Measurements from ENCODE around the gene KNDC1. TPM values are rescaled to one million over a fixed set of nuclear protein-coding genes. Genes with fewer than 3 reads are reported as not detected.

KNDC1 gene
- total RNA-seq, 1 donor from 2014 or later, result 0.09 TPM

DNA sequence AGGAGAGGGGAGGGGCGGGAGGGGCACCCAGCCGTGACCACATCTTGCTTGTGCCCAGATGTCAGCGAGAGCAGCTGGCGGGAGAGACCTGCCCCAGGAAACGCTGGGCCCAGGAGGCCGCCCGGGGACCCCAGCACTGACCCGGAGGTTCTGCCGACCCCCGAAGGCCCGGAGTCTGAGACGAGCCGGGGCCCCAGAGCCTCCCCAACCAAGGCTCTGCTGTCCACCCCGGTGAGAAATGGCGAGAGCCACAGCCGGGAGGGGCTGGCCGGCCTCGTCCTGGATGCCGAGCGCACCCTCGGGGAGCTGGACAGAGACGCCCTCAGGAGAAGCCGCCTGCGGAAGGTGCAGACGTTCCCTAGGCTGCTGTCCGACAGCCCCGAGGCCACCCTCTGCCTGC lies 25.9 kb downstream of the KNDC1 start:
- Mint-ChIP-seq H3K9me3 (no peaks in the 10 kb centered on the region), H3K27ac (no peak overlapping the region), H3K4me3 (no peak overlapping the region), H3K36me3 (ENCODE audit: low read depth) (no peaks in the 10 kb centered on the region), H3K4me1 (no peaks in the 10 kb centered on the region), H3K27me3 (peaks cover 2% of the 10 kb centered on the region)
- DNase-seq (no peak), ATAC-seq (ENCODE audit: low read depth) (no peak)
- TF ChIP-seq, protein P1, sequence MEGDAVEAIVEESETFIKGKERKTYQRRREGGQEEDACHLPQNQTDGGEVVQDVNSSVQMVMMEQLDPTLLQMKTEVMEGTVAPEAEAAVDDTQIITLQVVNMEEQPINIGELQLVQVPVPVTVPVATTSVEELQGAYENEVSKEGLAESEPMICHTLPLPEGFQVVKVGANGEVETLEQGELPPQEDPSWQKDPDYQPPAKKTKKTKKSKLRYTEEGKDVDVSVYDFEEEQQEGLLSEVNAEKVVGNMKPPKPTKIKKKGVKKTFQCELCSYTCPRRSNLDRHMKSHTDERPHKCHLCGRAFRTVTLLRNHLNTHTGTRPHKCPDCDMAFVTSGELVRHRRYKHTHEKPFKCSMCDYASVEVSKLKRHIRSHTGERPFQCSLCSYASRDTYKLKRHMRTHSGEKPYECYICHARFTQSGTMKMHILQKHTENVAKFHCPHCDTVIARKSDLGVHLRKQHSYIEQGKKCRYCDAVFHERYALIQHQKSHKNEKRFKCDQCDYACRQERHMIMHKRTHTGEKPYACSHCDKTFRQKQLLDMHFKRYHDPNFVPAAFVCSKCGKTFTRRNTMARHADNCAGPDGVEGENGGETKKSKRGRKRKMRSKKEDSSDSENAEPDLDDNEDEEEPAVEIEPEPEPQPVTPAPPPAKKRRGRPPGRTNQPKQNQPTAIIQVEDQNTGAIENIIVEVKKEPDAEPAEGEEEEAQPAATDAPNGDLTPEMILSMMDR (IDR thresholded peaks at IDR 0.05), result no peak
- intact Hi-C loops (cut with micrococcal nuclease), result no loop called here
- POLR2A ChIA-PET, result no interaction called here
- CTCF ChIA-PET, result no interaction called here

DNA sequence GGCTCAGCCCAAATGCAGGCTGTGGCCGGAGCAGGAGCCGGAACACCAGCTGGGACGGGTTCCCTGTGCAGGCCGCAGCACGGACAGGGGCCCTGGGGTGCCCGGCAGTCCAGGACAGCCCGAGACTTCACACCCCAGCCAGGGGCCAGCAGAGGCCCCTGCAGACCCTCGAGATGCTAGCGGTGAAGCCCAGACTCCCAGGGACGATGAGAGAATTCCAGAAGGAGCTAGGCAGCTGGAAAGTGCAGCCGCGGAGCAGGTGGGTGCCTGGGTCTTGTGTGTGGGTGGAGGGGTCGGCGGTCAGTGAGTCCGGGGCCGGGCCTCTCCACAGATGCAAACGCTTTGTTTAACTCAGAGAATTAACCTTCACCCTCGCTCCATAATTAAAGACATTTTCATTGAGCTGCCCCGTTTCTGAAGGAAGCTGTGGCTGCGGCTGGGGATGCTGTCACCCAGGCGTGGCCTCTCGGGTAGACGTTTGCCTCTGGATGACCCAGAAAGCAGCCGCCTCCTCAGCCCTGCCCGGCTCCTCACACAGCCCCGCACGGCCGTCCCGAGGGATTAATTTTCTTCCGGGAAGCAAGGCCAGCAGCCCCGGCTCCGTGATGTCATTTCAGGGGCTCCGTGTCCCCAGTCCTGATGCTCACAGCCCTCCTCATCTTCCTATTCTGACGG lies 26.5 kb downstream of the KNDC1 start:
- Mint-ChIP-seq H3K9me3 (no peaks in the 10 kb centered on the region), H3K27ac (no peak overlapping the region), H3K4me3 (no peak overlapping the region), H3K27me3 (peaks cover 2% of the 10 kb centered on the region), H3K36me3 (ENCODE audit: low read depth) (no peaks in the 10 kb centered on the region), H3K4me1 (no peaks in the 10 kb centered on the region)
- DNase-seq, result no peak
- ChIA-PET POLR2A (no interaction called here), CTCF (no interaction called here)
- intact Hi-C loops (cut with micrococcal nuclease), result no loop called here
- TF ChIP-seq, protein P1 (IDR thresholded peaks at IDR 0.05), result no peak
- no peak for ATAC-seq (ENCODE audit: low read depth)

DNA sequence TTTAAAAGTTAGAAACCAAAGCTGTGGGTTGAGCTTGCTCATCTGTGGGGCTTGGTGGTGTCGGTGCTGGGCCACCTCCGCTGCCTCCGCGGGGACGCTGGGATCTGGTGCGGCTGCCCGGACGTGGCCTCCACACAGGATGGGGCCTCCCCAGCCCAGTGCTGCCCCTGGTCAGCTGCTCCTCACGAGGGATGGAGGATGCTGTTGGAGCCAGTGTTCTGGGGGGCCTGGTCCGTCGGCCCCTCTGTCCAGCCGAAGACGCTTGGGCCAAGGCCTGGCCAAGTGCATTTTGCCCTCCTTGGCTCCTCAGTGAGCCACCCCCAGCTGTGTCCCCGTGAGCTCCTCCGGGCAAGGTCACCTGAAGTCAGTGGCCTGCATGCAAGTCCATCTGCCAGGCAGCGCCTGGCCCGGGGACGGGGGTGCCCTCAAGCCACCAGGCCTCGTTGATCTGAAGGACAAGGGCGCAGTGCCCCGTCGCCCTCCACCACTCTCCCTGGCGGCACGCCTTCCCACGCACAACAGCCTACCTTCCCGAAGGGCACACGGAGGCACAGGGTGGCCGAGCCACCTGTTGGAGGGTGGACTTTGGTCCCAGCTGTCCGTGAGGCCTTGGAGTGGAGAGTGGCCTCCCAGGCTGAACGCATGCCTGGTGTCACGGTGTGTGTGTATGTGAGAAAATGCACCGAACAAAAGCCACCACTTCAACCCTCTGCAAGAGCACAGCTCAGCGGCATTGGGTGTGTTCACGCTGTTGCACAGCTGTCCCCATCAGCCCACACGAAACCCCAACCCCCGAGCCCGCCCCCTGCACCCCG lies 27.3 kb downstream of the KNDC1 start:
- Mint-ChIP-seq H3K36me3 (ENCODE audit: low read depth) (no peaks in the 10 kb centered on the region), H3K9me3 (peaks cover 3% of the 10 kb centered on the region), H3K4me3 (no peak overlapping the region), H3K27me3 (peaks cover 2% of the 10 kb centered on the region), H3K27ac (no peak overlapping the region), H3K4me1 (no peaks in the 10 kb centered on the region)
- no peak for DNase-seq
- ChIA-PET POLR2A (no interaction called here), CTCF (no interaction called here)
- TF ChIP-seq, protein P1 (IDR thresholded peaks at IDR 0.05), result no peak
- intact Hi-C loops (cut with micrococcal nuclease), result no loop called here
- ATAC-seq (ENCODE audit: low read depth), result no peak

DNA sequence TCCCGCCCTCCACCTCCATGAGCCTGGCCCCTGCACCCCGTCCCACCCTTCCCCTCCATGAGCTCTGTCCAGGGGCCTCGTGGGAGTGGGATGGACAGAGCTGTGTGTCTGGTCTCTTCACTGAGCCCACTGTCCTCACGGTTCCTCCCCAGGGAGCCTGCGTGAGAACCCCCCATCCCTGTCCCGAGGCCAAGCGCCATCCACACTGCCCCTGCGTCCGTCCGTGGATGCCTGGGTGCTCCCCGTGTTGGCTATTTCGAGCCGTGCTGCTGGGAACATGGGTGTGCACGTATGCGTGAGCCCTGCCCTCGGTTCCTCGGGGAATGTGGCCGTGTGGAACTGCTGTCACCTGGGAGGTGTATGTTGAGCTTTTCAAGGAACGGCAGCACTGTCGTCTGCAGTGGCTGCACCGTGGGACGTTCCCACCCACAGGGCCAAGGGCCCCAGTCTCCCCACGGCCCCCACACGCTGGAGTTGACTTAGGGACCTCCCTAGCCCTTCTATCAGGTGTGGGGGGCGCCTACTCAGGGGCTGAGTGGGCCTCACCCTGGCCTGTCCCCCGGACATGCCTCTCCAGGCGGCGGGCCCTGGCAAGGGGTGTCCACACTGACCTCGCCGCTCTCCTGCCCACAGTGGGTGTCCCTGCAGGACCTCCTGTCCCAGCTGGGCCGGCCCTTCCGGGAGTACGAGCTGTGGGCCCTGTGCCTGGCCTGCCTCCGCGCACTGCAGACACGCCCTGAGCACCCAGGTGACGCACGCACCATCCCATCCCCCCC lies 28.1 kb downstream of the KNDC1 start:
- Mint-ChIP-seq H3K27me3 (peaks cover 2% of the 10 kb centered on the region), H3K4me1 (no peaks in the 10 kb centered on the region), H3K36me3 (ENCODE audit: low read depth) (no peaks in the 10 kb centered on the region), H3K9me3 (peaks cover 3% of the 10 kb centered on the region), H3K4me3 (no peak overlapping the region), H3K27ac (no peak overlapping the region)
- DNase-seq (no peak), ATAC-seq (ENCODE audit: low read depth) (no peak)
- intact Hi-C loops (cut with micrococcal nuclease), result no loop called here
- TF ChIP-seq, protein P1 (IDR thresholded peaks at IDR 0.05), result no peak
- CTCF ChIA-PET, result no interaction called here
- POLR2A ChIA-PET, result no interaction called here

DNA sequence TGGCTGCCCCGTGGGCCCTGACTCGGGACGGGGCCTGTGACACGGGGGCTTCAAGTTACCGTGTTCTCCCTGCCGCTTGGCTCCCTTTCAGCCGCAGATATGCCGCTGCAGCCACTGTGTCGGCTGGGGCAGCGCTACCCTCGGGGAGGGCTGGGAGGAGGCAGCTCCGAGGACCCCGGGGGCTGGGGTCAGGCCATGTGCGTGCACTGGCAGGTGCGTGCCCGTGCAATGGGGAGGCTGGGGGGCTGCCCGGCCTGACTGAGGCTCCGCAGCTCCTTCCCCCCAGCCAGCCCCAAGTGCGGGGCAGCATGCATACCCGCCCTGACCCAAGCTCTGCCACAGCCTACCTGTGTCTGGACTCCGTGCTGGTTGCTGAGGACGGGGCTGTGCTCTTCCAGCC lies 29.2 kb downstream of the KNDC1 start:
- Mint-ChIP-seq H3K36me3 (ENCODE audit: low read depth) (no peaks in the 10 kb centered on the region), H3K4me3 (no peak overlapping the region), H3K27me3 (peaks cover 6% of the 10 kb centered on the region), H3K9me3 (peaks cover 11% of the 10 kb centered on the region), H3K27ac (no peak overlapping the region), H3K4me1 (no peaks in the 10 kb centered on the region)
- TF ChIP-seq, protein P1 (IDR thresholded peaks at IDR 0.05), result no peak
- CTCF ChIA-PET, result no interaction called here
- ATAC-seq (ENCODE audit: low read depth) (no peak), DNase-seq (no peak)
- intact Hi-C loops (cut with micrococcal nuclease), result no loop called here
- POLR2A ChIA-PET, result no interaction called here
